Measurements from ENCODE around the gene ZNF778. TPM values are rescaled to one million over a fixed set of nuclear protein-coding genes. Genes with fewer than 3 reads are reported as not detected.
"Not testable (repeated sequence)": the region's sequence is repeated elsewhere in the genome, so short reads cannot be mapped to it uniquely, and the experiment has no call there.

Gene ZNF778
- total RNA-seq, 1 donor from 2014 or later: 9.8 TPM

DNA sequence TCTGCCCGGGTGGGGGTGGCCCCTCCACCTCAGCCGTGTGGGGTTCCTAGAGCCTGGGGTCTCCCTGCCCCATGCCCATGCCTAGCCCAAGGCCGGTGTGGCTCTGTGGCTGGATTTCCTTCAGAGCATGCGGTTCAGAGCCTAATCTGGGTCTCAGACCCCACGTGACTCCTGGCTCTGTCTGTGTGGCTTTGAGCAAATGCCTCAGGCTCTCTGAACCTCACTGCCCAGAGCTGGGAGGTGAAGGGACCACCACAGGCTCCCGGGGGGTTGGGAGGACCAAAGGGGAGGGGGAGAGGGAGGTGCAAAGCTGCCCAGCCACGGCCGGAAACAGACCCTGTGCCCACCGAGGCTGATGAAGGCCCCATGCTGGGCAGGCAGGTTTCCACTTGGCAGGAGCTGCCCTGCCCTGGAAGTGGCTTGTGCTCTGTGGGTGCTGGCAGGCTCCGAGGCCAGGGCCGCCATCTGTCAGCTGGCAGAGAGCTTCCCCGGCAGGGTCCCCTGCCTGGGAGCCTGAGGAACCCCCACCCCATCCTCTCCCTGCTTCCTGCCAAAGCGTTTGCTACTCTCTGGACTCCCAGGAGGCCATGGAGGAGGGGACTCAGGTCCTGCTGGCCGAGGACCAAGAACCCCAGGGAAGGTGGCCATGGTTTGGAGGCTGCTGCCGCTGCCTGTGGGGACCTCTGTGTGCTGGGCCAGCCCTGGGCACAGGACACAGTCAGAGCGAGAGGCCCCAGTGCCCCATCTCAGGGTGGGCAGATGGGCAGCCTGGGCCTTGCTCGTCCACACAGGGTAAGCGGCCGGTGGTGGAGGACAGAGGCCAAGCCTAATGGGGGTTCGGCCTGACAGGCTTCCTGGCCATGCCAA, 42.0 kb upstream of the ZNF778 start:
- no peak overlapping the region for H3K27ac Mint-ChIP-seq
- intact Hi-C loops (cut with micrococcal nuclease): no loop called here
- H3K36me3 Mint-ChIP-seq (ENCODE audit: low read depth): no peaks in the 10 kb centered on the region
- peaks cover 3% of the 10 kb centered on the region for H3K27me3 Mint-ChIP-seq
- peaks cover 5% of the 10 kb centered on the region for H3K4me1 Mint-ChIP-seq
- DNase-seq: no peak
- H3K9me3 Mint-ChIP-seq: no peaks in the 10 kb centered on the region
- no peak overlapping the region for H3K4me3 Mint-ChIP-seq

DNA sequence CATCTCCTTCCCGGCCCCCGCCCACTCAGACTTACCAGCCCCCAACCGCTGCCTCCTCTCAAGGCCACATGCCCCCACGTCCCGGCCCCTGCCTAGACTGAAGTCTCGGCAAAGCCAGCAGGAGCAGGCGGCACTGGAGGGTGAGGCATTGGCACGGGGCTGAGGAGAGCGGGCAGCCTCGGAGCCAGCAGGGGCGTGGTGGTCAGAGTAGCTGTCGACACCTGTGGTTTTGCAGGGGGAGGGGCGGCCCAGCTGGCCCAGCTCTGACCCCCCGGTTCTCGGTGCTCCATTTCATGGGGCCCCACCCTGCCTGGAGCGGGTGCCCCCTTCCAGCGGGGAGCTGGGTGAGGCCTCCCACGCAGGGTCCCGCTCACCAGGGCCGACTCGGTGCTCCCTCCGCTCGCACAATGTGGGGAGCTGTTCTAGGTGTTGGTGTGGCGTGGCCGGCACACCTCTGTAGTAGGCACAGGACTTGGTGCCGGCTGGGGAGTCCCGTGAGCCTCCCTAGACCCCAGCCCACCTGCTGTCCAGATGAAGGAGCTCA, 41.3 kb upstream of the ZNF778 start:
- H3K36me3 Mint-ChIP-seq (ENCODE audit: low read depth): no peaks in the 10 kb centered on the region
- intact Hi-C loops (cut with micrococcal nuclease): no loop called here
- no peak overlapping the region for H3K27ac Mint-ChIP-seq
- DNase-seq: no peak
- H3K4me1 Mint-ChIP-seq: no peaks in the 10 kb centered on the region
- no peak overlapping the region for H3K4me3 Mint-ChIP-seq
- H3K27me3 Mint-ChIP-seq: no peaks in the 10 kb centered on the region
- no peaks in the 10 kb centered on the region for H3K9me3 Mint-ChIP-seq

GRCh38 chr16:89176717-89177116, 40.8 kb upstream of the ZNF778 start:
- H3K36me3 Mint-ChIP-seq (ENCODE audit: low read depth): no peaks in the 10 kb centered on the region
- H3K27me3 Mint-ChIP-seq: no peaks in the 10 kb centered on the region
- H3K9me3 Mint-ChIP-seq: no peaks in the 10 kb centered on the region
- DNase-seq: no peak
- intact Hi-C loops (cut with micrococcal nuclease): no loop called here
- no peak overlapping the region for H3K27ac Mint-ChIP-seq
- no peak overlapping the region for H3K4me3 Mint-ChIP-seq
- no peaks in the 10 kb centered on the region for H3K4me1 Mint-ChIP-seq

GRCh38 chr16:89177501-89177900, 40.0 kb upstream of the ZNF778 start:
- no peaks in the 10 kb centered on the region for H3K4me1 Mint-ChIP-seq
- no peak overlapping the region for H3K4me3 Mint-ChIP-seq
- intact Hi-C loops (cut with micrococcal nuclease): no loop called here
- no peak overlapping the region for H3K27ac Mint-ChIP-seq
- no peak for DNase-seq
- H3K9me3 Mint-ChIP-seq: no peaks in the 10 kb centered on the region
- H3K36me3 Mint-ChIP-seq (ENCODE audit: low read depth): no peaks in the 10 kb centered on the region
- no peaks in the 10 kb centered on the region for H3K27me3 Mint-ChIP-seq

DNA sequence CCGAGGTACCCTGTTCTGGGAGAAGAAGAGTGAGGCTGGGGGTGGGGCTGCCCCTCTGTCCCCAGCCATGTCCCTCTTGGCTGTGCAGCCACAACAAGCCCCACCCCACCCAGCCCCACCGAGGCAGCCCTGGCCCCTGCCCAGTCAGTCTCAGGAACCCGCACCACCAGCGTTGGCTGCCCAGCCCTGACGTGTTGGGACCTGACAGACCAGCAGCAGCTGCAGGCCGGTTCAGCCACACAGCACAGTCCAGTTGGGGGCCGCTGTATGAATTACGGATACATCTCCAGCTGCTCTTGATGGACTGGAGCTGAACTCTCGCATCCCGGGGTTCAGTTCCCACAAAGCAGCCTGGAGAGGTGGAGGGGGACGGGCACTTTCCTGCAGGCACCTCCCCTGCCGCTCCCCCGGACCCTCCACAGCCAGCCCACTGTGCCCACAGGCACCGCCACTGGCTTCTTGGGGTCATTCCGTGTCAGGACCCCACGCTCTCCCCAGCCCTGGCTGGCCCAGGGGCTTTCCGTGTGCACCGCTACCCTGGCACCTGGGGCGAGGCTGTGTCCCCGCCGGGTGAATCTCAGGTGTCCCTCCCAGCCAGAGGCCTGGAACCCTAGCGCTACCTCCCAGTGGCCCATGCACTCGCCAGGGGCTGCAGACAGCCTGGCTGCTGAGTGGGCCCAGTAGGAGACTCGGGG, 38.9 kb upstream of the ZNF778 start:
- intact Hi-C loops (cut with micrococcal nuclease): no loop called here
- DNase-seq: no peak
- no peak overlapping the region for H3K4me3 Mint-ChIP-seq
- no peaks in the 10 kb centered on the region for H3K9me3 Mint-ChIP-seq
- no peaks in the 10 kb centered on the region for H3K36me3 Mint-ChIP-seq (ENCODE audit: low read depth)
- no peaks in the 10 kb centered on the region for H3K27me3 Mint-ChIP-seq
- H3K4me1 Mint-ChIP-seq: no peaks in the 10 kb centered on the region
- H3K27ac Mint-ChIP-seq: no peak overlapping the region

DNA sequence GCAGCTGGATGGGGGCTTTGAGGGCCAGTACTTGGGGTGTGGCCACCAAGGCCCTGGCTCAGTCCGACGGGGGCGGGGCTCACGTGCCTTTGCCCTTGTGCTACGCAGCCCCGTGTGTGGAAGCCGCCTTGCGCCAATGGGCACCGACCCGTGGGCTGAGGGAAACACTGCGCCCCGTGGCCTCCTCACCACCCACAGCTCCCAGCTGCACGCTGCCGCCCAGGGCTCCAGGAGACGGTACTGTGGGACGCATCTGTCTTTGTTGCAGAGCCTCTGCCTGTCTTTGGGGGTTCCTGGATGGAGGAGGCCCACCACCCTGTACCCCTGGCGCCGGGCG, 38.4 kb upstream of the ZNF778 start:
- Mint-ChIP-seq H3K27ac (no peak overlapping the region), H3K27me3 (no peaks in the 10 kb centered on the region), H3K4me1 (no peaks in the 10 kb centered on the region), H3K36me3 (ENCODE audit: low read depth) (no peaks in the 10 kb centered on the region), H3K9me3 (no peaks in the 10 kb centered on the region), H3K4me3 (no peak overlapping the region)
- intact Hi-C loops (cut with micrococcal nuclease): no loop called here
- no peak for DNase-seq

DNA sequence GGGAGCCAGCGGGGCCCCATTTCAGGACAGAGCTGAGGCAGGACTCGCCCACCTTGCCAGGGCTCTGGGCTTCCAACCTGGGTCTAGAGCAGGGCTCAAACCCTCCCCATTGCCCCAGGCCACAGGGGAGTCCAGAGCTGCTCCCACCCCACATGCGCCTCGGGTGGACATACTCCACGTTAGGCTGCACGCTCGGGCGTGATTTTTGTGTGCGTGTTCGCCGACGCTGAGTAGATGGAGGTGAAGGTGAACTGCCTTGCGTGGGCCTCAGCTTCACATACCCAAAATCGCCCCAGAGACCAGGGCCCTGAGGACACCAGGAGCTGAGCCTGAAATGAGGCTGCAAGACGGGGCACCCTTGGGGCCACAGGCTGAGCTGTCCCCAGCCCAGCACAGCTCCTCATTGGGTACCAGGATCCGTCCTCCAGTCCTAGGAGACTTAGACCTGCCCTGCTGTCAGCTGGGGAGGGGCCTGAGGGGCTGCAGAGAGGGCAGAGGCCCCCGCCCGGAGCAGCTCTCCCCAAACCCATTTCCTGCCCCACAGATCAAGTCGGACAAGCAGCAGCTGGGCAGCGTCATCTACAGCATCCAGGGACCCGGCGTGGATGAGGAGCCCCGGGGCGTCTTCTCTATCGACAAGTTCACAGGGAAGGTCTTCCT, 37.7 kb upstream of the ZNF778 start:
- intact Hi-C loops (cut with micrococcal nuclease): no loop called here
- H3K27me3 Mint-ChIP-seq: no peaks in the 10 kb centered on the region
- no peak overlapping the region for H3K4me3 Mint-ChIP-seq

GRCh38 chr16:89183463-89183862, 34.0 kb upstream of the ZNF778 start:
- no peak overlapping the region for H3K27ac Mint-ChIP-seq
- peaks cover 3% of the 10 kb centered on the region for H3K4me1 Mint-ChIP-seq
- no peak overlapping the region for H3K4me3 Mint-ChIP-seq
- no peaks in the 10 kb centered on the region for H3K36me3 Mint-ChIP-seq (ENCODE audit: low read depth)
- intact Hi-C loops (cut with micrococcal nuclease): no loop called here
- no peaks in the 10 kb centered on the region for H3K9me3 Mint-ChIP-seq
- DNase-seq: no peak
- H3K27me3 Mint-ChIP-seq: no peaks in the 10 kb centered on the region

More for the DNA sequence above, 37.7 kb upstream of the ZNF778 start:
- Mint-ChIP-seq H3K4me1 (no peaks in the 10 kb centered on the region), H3K9me3 (no peaks in the 10 kb centered on the region), H3K36me3 (ENCODE audit: low read depth) (no peaks in the 10 kb centered on the region), H3K27ac (no peak overlapping the region)
- DNase-seq: no peak

GRCh38 chr16:89183975-89184676, 33.4 kb upstream of the ZNF778 start:
- Mint-ChIP-seq H3K9me3 (no peaks in the 10 kb centered on the region), H3K4me3 (no peak overlapping the region), H3K27ac (no peak overlapping the region), H3K27me3 (no peaks in the 10 kb centered on the region), H3K36me3 (ENCODE audit: low read depth) (no peaks in the 10 kb centered on the region), H3K4me1 (peaks cover 3% of the 10 kb centered on the region)
- no peak for DNase-seq
- intact Hi-C loops (cut with micrococcal nuclease): no loop called here

DNA sequence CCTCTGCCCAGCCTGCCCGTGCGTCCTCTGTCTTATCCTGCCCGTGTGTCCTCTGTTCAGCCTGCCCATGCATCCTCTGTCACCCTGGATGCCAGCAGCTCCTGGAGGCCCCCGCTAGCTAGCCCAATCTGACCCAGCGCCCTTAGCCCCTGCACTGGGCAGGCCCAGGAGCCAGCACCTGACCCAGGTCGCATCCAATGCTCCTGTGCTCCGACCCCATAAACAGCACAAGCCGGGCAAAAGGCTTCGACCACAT, 32.9 kb upstream of the ZNF778 start:
- Mint-ChIP-seq H3K36me3 (ENCODE audit: low read depth) (no peaks in the 10 kb centered on the region), H3K4me1 (peaks cover 3% of the 10 kb centered on the region), H3K9me3 (no peaks in the 10 kb centered on the region), H3K27me3 (no peaks in the 10 kb centered on the region), H3K27ac (no peak overlapping the region), H3K4me3 (no peak overlapping the region)
- no peak for DNase-seq
- intact Hi-C loops (cut with micrococcal nuclease): no loop called here

DNA sequence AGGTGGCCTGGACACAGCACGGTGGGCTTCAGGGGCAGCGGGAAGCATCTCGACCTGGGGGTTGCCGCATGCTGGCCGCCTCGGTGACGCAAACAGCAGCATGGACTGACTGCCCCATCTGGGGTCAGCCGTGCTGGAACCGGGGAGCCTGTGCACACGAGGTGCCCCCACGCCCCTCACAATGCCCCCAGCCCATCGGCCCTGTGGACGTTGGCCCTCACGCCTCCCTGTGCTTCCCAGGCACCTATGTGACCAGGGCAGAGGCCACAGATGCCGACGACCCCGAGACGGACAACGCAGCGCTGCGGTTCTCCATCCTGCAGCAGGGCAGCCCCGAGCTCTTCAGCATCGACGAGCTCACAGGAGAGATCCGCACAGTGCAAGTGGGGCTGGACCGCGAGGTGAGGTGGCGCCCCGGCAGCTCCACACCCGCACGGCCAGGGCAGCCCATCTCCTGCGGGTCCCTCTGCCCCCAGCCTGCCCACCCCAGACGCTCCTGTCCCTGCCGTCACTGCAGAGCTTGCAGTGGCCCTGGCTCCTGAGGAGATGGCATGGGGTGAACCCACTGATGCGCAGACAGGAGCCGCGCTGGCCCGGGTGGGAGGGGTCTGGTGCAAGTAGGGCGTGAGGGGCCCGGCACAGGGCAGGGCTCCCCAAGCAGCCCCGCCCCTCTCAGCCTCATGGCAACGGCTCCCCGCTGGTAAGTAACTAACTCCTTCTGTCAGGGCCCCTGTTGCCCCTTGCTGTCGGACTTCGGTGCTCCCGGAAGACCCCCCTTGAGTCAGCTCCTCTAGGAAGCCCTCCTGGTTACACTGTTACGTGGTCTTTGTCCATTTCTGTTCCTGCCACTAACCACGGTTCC, 32.3 kb upstream of the ZNF778 start:
- intact Hi-C loops (cut with micrococcal nuclease): no loop called here
- Mint-ChIP-seq H3K27me3 (no peaks in the 10 kb centered on the region), H3K27ac (no peak overlapping the region), H3K9me3 (no peaks in the 10 kb centered on the region), H3K4me1 (peaks cover 3% of the 10 kb centered on the region), H3K4me3 (no peak overlapping the region), H3K36me3 (ENCODE audit: low read depth) (no peaks in the 10 kb centered on the region)
- DNase-seq: peak; percentile 82

DNA sequence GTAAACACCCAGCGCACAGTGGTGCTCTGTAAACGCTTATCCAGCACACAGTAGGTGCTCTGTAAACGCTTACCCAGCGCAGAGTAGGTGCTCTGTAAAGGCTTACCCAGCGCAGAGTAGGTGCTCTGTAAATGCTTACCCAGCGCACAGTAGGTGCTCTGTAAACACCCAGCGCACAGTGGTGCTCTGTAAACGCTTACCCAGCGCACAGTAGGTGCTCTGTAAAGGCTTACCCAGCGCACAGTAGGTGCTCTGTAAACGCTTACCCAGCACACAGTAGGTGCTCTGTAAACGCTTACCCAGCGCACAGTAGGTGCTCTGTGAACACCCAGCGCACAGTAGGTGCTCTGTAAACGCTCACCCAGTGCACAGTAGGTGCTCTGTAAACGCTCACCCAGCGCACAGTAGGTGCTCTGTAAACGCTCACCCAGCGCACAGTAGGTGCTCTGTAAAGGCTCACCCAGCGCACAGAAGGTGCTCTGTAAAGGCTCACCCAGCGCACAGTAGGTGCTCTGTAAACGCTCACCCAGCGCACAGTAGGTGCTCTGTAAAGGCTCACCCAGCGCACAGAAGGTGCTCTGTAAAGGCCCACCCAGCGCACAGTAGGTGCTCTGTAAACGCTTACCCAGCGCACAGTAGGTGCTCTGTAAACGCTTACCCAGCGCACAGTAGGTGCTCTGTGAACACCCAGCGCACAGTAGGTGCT, 31.5 kb upstream of the ZNF778 start:
- H3K4me1 Mint-ChIP-seq; H3K27ac Mint-ChIP-seq; intact Hi-C loops (cut with micrococcal nuclease); H3K27me3 Mint-ChIP-seq; H3K4me3 Mint-ChIP-seq; H3K9me3 Mint-ChIP-seq; H3K36me3 Mint-ChIP-seq (ENCODE audit: low read depth): not testable (repeated sequence)
- DNase-seq: peak; percentile 73

- H3K27ac Mint-ChIP-seq; H3K4me1 Mint-ChIP-seq; H3K4me3 Mint-ChIP-seq; H3K9me3 Mint-ChIP-seq; H3K36me3 Mint-ChIP-seq (ENCODE audit: low read depth); intact Hi-C loops (cut with micrococcal nuclease); H3K27me3 Mint-ChIP-seq: not testable (repeated sequence)
- peak; percentile 70 for DNase-seq
These were observed 30.9 kb upstream of the ZNF778 start for GRCh38 chr16:89186593-89187031.
